Uterus (tissue), 4 donors: ENCODE measurements around the gene HOATZ. TPM values are rescaled to one million over a fixed set of nuclear protein-coding genes. Genes with fewer than 3 reads are reported as not detected.

Experiments used
- DNase-seq, 2 donors: peaks; one replicate each; pipeline ENCODE4 v3.0.0-alpha.2; 2019 to 2020
- H3K27ac ChIP-seq, 2 donors: fragments of 200-600 bp; sonication (generic); 1 replicate in 1 of 2; 2 replicates in 1 of 2; pipeline ENCODE4 v1.5.1; 2016 to 2018
- H3K27me3 ChIP-seq, 2 donors: fragments of 200-600 bp; sonication (generic); one replicate each; pipeline ENCODE4 v1.5.1; 2018 to 2019; ENCODE audit warnings: control low read depth in 1 of 2
- H3K36me3 ChIP-seq, 2 donors: fragments of 200-600 bp; sonication (generic); one replicate each; pipeline ENCODE4 v1.5.1; 2019; ENCODE audit warnings: control low read depth in 1 of 2
- H3K4me1 ChIP-seq, 2 donors: fragments of 200-600 bp; sonication (generic); one replicate each; pipeline ENCODE4 v1.5.1; 2018 to 2019; ENCODE audit warnings: control low read depth in 1 of 2
- H3K4me3 ChIP-seq, 2 donors: fragments of 200-600 bp; sonication (generic); 1 replicate in 1 of 2; 2 replicates in 1 of 2; pipeline ENCODE4 v1.5.1; 2018 to 2019; ENCODE audit warnings: mild to moderate bottlenecking in 1 of 2
- H3K9me3 ChIP-seq, 2 donors: fragments of 200-600 bp; sonication (generic); one replicate each; pipeline ENCODE4 v1.5.1; 2019; ENCODE audit warnings: control low read depth in 1 of 2
- CTCF ChIP-seq, 4 experiments: fragments of 200-600 bp in 2 of 4; fragments of 450-650 bp in 2 of 4; sonication (generic) in 2 of 4; IDR thresholded peaks; one replicate each; pipeline ENCODE4 v1.5.1; 2016 to 2019; ENCODE audit warnings: antibody characterized with exemption in 4 of 4, mild to moderate bottlenecking in 2 of 4, moderate library complexity in 1 of 4
- POLR2A ChIP-seq, 2 donors: fragments of 450-650 bp; IDR thresholded peaks; one replicate each; pipeline ENCODE4 v1.6.1; 2016; ENCODE audit warnings: antibody characterized with exemption in 2 of 2, mild to moderate bottlenecking in 1 of 2, moderate library complexity in 1 of 2
- intact Hi-C: fragments of 100-400 bp; cut with DNase I; formaldehyde crosslinking; loops from one replicate; pipeline ENCODE4 v1.15.1; 2023; ENCODE audit warnings: low total_unique reads
- total RNA-seq, 4 donors: library from RNA; depleted of rRNA in 3 of 4; stranded (reverse); fragments of >200 nt in 3 of 4; gene quantifications; one replicate each; pipeline versions ENCODE4 v1.1.0 to v1.2.4, GENCODE V29; 2014 to 2023
- donor health status: DM: yes; HTN: yes; CAD: no.

The HOATZ gene
- total RNA-seq, 4 donors from 2014 or later: 0.88 to 2.7 (median 2.6) TPM; not detected in 1

GRCh38 chr11:111474432-111474831, 40.1 kb upstream of the HOATZ start:
- DNase-seq: no peak
- H3K4me3 ChIP-seq: no peak overlapping the region
- H3K36me3 ChIP-seq: no peaks in the 10 kb centered on the region
- no peak overlapping the region for H3K27ac ChIP-seq
- H3K4me1 ChIP-seq: no peaks in the 10 kb centered on the region
- H3K27me3 ChIP-seq: no peaks in the 10 kb centered on the region
- intact Hi-C loops: no loop called here
- no peaks in the 10 kb centered on the region for H3K9me3 ChIP-seq
- TF ChIP-seq CTCF (IDR thresholded peaks at IDR 0.05) (no peak), POLR2A (IDR thresholded peaks at IDR 0.05) (no peak)

GRCh38 chr11:111476366-111476765, 38.2 kb upstream of the HOATZ start:
- intact Hi-C loops: no loop called here
- Histone ChIP-seq H3K36me3 (no peaks in the 10 kb centered on the region), H3K4me1 (no peaks in the 10 kb centered on the region), H3K27ac (no peak overlapping the region), H3K4me3 (no peak overlapping the region), H3K9me3 (no peaks in the 10 kb centered on the region), H3K27me3 (no peaks in the 10 kb centered on the region)
- no peak for DNase-seq
- TF ChIP-seq CTCF (IDR thresholded peaks at IDR 0.05) (no peak), POLR2A (IDR thresholded peaks at IDR 0.05) (no peak)

- no peak overlapping the region for H3K27ac ChIP-seq
- no peak for DNase-seq
- H3K4me1 ChIP-seq: no peaks in the 10 kb centered on the region
- H3K4me3 ChIP-seq: no peak overlapping the region
- H3K36me3 ChIP-seq: no peaks in the 10 kb centered on the region
- TF ChIP-seq CTCF (IDR thresholded peaks at IDR 0.05): no peak
- no peak for TF ChIP-seq POLR2A (IDR thresholded peaks at IDR 0.05)
- H3K27me3 ChIP-seq: no peaks in the 10 kb centered on the region
- intact Hi-C loops: no loop called here
- no peaks in the 10 kb centered on the region for H3K9me3 ChIP-seq
Observed at GRCh38 chr11:111476956-111477355, 37.6 kb upstream of the HOATZ start.

- H3K27me3 ChIP-seq: no peaks in the 10 kb centered on the region
- no peak for TF ChIP-seq POLR2A (IDR thresholded peaks at IDR 0.05)
- TF ChIP-seq CTCF (IDR thresholded peaks at IDR 0.05): no peak
- no peaks in the 10 kb centered on the region for H3K4me1 ChIP-seq
- H3K4me3 ChIP-seq: no peak overlapping the region
- H3K9me3 ChIP-seq: no peaks in the 10 kb centered on the region
- intact Hi-C loops: no loop called here
- H3K27ac ChIP-seq: no peak overlapping the region
- no peaks in the 10 kb centered on the region for H3K36me3 ChIP-seq
- no peak for DNase-seq
Observed at GRCh38 chr11:111477898-111478297, 36.7 kb upstream of the HOATZ start.

GRCh38 chr11:111479666-111480065, 34.9 kb upstream of the HOATZ start:
- no peak for DNase-seq
- intact Hi-C loops: no loop called here
- H3K4me1 ChIP-seq: no peaks in the 10 kb centered on the region
- TF ChIP-seq POLR2A (IDR thresholded peaks at IDR 0.05) (no peak), CTCF (IDR thresholded peaks at IDR 0.05) (no peak)
- H3K27me3 ChIP-seq: no peaks in the 10 kb centered on the region
- H3K9me3 ChIP-seq: peaks cover 0 to 12% of the 10 kb centered on the region in 2 donors
- no peak overlapping the region for H3K4me3 ChIP-seq
- no peak overlapping the region for H3K27ac ChIP-seq
- no peaks in the 10 kb centered on the region for H3K36me3 ChIP-seq
